GM12875 (cell line): ENCODE results near the gene CTSZ.

Experiments
- H3K4me3 ChIP-seq: one replicate; pipeline ENCODE4 v1.5.1; 2011; ENCODE audit warnings: low read depth, low read length, control low read depth
- TF ChIP-seq, protein P1 (sequence below): IDR thresholded peaks from 2 replicates; pipeline ENCODE4 v1.5.1; 2011; ENCODE audit warnings: low read depth, mild to moderate bottlenecking, control low read depth, inconsistent platforms, low read length, moderate library complexity, borderline replicate concordance; ENCODE audit not compliant: insufficient read depth

CTSZ gene

DNA sequence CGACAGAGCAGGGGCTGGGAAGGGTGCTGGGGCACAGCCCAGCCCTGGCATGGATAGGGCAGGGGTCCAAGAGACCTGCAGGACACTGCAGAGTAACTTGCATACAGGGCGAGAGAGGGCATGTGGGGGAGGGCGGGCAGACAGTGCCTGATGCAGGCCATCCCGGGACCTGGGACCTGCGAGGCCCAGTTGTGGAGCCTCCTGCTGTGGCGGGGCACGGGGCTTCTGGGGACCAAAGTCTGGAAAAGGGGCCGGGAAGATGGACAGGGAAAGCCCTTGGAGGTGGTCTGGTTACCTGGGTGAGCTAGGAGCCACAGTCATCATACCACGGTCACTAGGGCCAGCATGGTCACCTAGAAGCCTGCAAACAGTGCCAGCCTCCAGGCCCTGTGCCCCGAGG, 11.8 kb upstream of the CTSZ start:
- H3K4me3 ChIP-seq, result no peak overlapping the region
- TF ChIP-seq, protein P1, sequence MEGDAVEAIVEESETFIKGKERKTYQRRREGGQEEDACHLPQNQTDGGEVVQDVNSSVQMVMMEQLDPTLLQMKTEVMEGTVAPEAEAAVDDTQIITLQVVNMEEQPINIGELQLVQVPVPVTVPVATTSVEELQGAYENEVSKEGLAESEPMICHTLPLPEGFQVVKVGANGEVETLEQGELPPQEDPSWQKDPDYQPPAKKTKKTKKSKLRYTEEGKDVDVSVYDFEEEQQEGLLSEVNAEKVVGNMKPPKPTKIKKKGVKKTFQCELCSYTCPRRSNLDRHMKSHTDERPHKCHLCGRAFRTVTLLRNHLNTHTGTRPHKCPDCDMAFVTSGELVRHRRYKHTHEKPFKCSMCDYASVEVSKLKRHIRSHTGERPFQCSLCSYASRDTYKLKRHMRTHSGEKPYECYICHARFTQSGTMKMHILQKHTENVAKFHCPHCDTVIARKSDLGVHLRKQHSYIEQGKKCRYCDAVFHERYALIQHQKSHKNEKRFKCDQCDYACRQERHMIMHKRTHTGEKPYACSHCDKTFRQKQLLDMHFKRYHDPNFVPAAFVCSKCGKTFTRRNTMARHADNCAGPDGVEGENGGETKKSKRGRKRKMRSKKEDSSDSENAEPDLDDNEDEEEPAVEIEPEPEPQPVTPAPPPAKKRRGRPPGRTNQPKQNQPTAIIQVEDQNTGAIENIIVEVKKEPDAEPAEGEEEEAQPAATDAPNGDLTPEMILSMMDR, result no peak

DNA sequence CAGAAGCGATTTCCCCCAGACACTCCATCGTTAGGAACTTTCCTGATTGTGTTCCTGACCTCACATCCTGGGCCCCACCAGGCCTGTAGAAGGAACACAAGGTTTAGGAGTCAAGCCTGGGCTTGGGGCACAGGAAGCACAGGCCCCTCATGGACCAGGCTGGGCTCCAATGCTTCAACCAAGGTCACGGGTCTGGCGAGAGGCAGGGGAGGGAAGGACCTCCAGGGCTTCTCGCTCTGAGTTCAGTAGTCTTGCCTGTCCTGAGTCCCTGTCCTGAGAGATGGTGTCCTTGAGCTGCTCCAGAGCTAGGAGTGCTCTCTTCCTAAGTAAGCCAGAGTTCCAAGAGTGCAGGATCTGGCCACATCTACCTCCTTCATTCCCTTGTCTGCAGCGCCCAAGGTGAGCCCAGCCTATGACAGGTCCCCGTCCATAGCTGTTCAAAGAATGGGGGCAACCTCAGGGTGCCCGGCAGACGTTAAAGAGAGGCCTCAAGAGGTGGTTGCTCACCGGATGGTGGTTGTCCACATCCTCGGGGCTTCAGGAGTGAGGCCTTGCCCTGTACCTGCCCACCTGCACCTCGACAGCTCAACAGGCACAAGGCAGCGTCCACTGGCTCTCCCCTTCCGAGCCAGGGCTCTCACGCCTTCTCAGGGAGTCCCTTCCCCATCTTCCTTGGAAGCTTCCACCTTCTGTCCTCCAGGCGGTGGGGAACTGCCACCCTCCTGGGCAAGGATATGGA, 10.6 kb upstream of the CTSZ start:
- TF ChIP-seq, protein P1, result no peak
- H3K4me3 ChIP-seq, result no peak overlapping the region

DNA sequence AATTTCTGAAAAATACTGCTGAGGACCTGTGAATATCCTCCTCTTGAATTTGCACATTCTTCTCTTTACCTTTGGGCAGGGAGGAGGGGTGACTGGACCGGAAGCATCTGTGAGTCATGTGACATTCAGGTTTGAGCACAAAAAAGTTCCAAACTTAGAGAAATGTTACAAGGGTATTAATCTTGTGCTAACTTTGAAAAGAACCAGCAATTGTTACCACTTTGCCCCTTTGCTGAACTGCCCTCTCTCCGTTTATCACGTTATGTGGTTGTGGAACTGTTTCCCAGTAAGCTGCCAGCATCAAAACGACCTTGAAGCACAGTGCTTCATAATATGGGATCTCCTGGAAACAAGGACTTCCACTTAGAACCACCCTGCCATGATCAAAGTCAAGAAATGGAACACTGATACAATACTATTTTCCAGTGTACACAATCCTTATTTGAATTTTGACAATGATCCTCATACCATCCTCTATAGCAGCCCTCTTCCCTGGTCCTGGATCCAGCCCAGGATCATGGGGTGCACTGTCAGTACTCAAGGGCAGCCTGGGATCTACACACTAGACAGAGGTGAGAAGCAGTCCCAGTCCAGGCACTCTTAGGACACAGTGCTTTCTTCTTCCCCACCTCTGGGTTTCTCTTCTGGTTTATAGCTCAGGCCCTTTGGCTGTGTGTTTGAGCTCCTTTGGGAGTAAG, 9.9 kb upstream of the CTSZ start:
- TF ChIP-seq, protein P1, result no peak
- H3K4me3 ChIP-seq, result no peak overlapping the region

DNA sequence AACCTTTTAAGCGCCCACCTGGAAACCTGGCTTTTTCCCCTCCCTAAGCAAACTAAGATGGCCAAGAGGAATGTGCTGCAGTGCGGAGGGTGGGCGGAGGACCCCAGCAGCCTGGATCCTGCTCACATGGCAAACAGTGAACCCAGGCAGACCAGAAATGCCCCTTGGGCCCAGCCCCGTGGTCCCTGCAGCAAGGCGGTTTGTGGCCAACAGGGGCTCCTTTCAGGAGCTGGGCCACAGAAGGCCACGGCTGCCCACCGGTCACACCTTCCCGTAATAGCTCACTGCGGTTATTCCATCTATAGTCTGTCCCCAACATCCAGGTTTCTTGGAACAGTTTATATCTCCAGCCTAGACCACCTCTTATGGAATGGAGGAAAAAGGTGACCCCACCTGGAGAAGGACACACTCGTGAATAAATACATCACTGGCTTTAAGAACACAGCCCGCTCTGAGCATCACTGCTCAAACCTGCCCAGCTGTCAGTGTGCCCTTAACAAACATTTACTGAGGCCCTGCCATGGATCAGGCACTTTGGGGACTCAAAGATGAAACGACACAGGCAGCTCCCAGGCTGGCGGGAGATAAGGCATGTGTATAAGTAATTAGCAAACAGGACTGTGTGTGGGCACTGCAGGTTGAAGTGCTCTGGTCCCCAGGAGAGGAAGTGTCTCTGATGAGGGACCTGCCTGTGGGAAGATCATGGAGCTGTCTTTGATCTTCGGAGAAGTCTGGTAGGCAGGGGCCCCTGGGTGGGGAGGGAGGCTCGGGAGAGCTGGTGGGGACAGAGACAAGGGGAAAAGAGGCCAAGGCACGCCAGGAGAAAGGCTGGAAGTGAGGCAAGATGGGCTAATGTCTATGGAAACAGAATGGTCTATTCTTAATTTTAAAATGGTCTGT, 9.0 kb upstream of the CTSZ start:
- H3K4me3 ChIP-seq, result no peak overlapping the region
- TF ChIP-seq, protein P1, result no peak

DNA sequence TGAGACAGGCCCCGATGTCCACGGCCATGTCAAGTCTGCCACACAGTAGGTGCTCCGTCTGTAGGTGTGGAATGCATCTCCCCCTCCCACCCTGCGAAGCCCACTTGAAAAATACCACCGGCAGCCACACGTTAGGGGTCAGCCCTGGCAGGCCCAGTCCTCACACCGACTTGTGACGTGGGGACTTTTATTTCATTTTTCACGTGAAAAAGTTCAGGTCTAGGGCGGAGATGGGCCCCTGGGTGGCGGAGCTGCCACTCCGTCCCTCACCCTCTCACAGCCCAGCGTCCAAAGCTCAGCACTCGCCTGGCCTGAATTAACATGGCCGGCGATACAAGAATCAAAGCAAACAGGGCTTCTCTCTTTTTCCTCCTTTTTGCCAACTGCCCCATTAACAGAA, 8.4 kb upstream of the CTSZ start:
- no peak overlapping the region for H3K4me3 ChIP-seq
- TF ChIP-seq, protein P1, result no peak

DNA sequence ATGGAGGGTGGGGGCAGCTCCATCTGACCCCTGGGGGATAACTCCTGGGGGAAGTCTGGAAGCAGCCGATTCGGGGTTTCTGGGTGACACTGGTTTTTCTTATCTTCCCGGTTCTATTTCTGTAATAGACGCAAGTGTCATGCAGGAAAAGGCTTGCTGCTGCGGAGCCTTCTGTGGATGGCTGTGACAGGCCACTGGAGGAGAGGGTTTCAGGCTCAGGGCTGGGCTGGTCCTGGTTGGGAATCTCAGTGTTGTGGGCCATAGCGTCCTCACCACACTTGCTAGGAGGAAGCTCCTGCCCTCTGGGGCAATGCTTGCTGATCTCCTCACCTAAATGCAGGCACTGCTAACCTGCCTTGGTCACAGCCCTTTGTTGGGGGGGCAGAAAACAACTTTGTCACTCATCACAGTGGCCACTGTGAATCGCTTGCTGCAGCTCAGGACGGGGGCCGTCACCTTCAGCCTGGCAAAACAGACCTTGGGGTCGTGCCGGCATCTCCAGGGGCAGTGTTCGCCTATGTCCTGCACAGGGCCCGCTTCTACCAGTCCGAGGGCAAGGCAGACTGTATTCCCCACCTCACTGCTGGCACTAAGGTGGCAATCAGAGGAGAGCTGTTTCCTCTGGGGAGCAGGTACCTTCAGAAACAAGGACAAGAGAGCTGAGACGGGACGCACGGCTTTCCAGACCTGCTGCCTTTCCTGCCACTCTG, 7.8 kb upstream of the CTSZ start:
- TF ChIP-seq, protein P1, result no peak
- no peak overlapping the region for H3K4me3 ChIP-seq
